ENCODE measurements around the gene ETS1. TPM values are rescaled to one million over a fixed set of nuclear protein-coding genes. Genes with fewer than 3 reads are reported as not detected.
A peak's percentile ranks its signal among the peaks of the same experiment; 100 is the strongest.

Gene ETS1
- total RNA-seq, 2 donors from 2014 or later = 61.0 to 62.5 TPM

DNA sequence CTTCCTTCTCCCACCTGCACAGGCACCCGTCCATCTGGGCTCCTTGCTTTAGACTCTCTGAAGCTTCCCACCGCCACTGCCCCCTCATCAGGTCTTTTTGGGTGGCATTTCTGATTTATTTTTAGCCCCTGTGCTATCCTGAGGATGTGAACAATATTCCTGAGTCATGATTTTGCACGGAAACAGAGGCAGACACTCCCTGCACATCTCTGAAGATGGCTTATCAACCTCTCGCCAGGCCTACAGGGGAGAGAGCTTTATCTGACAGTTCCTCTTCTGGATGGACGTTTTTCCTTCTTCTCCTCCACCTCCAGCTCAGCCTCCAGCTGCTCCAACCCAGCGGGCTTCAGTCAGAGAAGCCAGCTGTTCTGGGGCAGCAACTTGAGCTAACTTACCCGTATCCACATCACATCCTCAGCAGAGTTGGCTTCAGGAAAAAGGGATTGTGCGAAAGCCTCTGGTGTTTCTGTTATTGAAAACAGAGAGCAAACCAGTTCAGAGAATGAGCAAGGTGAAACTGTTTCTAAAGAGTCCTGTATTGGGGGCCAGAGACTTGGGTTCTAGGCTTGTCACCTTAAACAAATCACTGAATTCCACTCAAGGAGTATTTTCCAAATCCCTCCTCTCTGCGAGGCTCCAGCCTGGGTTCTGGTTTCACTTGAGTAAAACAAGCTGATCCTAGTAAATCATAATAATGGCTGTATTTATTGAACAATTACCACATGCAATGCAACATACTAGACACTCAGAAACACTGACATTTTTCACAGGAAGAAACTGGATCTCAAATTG lies 33.1 kb upstream of the ETS1 start:
- no peak for DNase-seq (ENCODE audit: low spot score)
- intact Hi-C loops (cut with DNase I) = no loop called here

DNA sequence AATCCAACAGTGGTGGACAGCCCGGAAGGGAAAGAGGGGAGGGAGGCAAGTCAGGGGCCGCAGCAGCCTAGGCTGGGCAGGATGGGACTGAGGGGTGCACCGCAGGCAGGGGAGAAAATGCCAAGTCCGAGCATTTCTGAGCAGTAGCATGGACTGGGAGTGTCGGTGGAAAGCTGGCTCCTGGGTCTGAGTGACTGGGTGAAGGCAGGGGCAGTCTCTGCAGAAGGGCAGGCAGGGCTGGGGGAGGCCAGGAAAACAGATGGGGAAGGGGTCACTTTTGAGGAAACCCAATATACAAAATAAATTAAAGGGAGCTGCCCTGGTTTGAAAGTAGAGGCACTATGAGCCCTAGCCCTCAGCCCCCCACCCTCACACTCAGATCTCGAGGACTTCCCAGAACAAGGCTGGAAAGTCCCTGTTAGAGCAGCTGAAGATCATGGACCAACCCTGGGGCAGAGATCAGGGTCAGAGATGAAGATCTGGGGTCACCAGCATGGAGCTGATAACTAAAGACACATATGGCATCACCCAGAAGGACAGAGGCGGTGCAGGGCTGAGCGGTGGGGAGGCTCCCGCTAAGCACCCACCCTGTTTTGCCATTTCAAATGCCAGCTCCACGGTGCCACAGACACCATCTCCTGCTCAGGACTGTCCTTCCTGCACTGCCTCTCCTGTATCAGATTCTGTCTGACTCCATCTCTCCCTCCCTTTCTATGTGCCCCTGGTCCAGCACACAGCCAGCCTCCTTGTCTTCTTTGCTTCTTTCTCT lies 32.4 kb upstream of the ETS1 start:
- peak; percentile 68 for DNase-seq (ENCODE audit: low spot score)
- intact Hi-C loops (cut with DNase I) = no loop called here

DNA sequence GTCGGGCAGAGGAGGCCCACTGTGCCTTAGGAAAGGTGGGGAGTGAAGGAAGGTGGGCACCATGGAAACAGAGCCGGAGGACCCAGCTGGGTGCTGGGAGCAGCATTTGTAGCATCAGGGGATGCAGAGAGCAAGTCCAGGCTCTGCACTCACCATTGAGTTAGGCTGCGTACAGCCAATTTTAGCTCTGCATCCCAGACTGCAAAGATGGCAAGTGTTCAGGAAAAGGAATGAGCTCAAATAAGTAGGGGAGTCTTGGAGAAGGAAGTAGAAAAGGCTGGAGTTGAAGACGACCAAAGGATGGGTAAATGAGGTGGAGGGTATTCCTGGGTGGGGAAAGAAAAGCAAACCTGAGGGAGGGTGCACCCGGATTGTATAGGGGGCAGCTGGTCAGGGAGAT lies 31.6 kb upstream of the ETS1 start:
- intact Hi-C loops (cut with DNase I) = no loop called here
- no peak for DNase-seq (ENCODE audit: low spot score)

DNA sequence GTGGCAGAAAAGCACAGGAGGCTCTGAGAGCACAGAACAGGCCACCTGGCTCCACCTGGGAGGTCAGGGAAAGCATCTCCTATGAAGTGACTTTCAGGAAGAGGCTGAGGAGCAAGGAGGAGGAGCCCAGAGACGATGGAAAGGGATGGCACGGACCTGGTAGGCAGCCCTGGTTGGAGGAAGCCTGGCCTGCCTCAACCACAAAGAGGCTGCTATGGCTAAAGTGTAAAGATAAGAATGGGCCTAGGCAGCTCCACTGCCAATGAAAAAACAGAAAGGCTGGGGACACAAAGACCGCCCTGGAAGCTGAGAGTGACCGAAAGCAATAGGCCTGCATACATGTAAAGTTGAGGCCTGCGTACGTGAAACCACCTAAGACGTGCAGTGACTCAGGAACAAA lies 31.2 kb upstream of the ETS1 start:
- intact Hi-C loops (cut with DNase I) = no loop called here
- DNase-seq (ENCODE audit: low spot score) = no peak

DNA sequence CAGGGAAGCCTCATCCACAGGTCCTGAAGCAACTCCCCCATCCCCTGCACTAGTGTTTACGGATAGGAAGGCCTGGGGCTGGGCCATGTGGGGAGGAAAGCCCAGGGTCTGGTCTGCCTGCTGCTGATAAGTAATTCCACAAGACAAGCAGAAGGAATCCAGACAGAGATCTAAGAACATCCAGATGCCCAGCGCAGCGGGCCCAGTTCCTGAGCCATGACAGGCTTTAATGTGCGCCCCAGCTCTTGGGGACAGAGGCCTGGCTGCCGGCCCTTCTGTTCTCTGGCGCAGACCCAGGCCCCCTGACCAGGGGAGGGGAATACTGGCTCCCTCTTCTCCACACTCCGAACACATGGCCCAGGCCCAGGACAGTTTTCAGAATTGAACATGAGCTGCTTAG lies 28.8 kb upstream of the ETS1 start:
- intact Hi-C loops (cut with DNase I) = no loop called here
- no peak for DNase-seq (ENCODE audit: low spot score)

DNA sequence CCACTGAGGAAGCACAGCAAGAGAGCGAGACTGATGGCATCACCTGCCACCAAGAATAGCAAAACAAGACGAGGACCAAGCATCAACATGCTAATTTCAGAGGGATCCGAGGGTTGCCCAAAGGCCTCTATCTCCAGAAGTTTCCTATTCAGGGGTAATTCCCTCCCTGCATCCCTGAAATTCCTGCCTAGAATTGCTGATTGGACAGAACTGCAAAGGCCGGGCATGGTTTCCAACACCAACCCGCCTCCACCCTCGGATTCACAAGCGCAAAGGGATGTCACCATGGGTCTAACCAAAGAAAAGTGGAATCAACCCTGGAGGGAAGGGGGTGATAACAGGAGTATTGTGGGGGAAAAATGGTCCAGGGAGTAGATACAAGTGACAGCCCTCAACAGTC lies 28.3 kb upstream of the ETS1 start:
- DNase-seq (ENCODE audit: low spot score) = no peak
- intact Hi-C loops (cut with DNase I) = no loop called here

DNA sequence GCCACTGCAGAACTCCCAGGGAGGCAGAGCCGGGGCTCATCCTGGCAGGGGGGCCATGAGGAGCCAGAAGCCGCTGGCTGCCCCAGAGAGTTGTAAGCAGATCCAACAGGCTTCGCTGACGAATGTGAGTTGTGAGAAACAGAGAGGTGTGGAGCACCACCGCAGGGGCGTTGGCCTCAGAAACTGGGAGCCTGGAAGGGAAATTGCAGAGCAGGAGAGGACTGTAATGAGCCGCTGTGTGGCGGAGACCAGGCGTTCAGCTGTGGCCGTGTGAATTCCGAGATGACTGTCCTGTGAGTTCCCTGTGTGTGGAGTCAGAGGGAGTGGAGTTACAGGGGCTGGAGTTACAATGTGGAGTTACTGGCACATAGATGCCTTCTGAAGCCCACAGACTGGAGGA lies 27.7 kb upstream of the ETS1 start:
- intact Hi-C loops (cut with DNase I) = no loop called here
- DNase-seq (ENCODE audit: low spot score) = no peak

DNA sequence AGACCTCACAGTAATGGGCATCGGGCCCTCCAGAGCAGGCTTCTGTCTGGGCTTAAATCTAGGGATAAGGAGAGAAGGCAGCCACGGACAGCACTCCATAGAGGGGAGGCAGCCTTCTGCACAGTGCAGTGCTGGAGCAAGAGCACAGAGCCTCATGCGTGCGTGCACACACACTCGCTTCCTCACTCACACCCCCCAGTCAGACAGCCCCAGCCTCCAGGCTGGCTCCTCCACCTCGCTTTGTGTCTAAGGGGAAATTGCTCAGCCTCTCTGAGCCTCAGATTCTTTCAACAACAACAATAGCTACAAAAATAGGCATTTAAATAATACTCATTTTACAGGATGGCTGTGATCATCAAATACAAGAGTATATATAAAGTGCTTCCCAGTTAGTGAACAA lies 26.7 kb upstream of the ETS1 start:
- intact Hi-C loops (cut with DNase I) = no loop called here
- DNase-seq (ENCODE audit: low spot score) = no peak

DNA sequence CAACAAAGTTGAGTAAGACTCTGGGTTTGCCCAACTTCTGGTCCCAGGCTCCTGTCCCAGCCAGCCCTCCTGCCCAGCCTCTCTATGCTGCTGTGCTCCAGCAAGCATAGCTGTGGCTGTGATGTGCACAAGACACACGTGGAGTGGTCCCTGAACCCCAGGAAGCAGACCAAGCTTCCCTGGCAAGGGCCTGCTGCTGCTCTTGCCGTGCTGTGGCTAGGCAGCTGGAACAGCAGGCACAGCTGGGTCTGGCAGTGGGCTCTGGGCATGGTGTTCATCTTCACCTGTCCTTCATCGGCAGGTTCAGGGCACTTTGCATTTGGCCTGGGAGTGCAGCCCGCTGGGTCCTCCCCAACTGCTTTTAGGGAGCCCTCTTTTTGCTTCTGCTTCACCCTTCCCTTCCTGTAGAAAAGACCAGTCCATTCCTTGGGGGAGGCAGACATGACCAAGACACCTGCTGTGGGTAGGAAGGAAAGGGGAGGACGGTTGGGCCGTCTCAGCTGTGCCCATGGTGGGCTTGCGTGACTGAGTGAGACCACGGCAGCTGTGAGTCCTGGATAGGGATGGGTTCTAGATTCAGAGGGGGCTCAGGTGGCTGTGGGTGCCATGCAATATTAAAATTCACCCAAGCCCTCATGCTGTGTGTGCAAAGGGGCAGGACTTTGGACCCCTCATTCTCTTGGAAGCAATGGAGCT lies 26.1 kb upstream of the ETS1 start:
- intact Hi-C loops (cut with DNase I) = no loop called here

DNA sequence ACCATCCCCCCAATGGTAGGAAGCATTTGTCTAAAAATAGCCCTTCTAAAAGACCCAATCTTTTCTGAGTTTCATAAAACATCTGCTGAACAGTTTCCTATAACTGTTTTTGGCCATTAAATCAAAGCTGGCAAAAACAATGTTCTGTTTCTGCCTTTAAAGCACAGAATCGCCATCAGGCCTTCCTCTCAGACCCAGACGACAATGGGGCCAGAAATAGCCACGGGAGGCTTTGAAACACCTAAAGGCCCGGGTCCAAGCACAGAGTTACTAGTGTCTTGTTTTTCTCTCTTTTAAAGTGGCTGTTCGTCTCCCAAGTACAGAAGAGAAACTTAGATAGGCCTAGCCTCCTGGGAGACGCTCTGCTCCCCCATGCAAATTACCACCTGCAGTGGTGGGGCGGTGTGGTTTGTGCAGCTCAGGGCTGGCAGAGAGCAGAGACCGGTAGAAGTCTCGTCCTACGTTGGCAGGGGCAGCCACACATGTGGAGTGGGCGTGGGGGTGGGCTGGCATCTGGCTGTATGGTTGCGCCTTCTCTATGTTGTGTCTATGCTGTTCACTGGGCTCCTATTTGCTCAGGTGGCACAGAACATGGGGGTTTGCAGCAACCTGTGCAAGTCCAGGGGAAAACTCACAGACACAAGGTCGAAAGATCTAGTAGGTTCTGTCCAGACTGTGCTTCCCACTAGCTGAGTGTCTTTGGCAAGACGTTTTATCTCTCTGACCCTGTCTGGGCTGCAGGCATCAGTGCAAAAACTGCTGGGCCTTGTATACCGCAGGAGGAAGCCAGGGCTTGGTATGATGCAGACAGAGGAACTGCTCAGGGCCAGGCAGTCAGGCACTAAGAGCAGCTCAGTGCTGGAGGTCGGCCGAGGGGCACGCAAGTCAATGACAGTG lies 23.6 kb upstream of the ETS1 start:
- no peak for DNase-seq (ENCODE audit: low spot score)
- intact Hi-C loops (cut with DNase I) = no loop called here

More for the DNA sequence above, 26.1 kb upstream of the ETS1 start:
- DNase-seq (ENCODE audit: low spot score) = no peak

DNA sequence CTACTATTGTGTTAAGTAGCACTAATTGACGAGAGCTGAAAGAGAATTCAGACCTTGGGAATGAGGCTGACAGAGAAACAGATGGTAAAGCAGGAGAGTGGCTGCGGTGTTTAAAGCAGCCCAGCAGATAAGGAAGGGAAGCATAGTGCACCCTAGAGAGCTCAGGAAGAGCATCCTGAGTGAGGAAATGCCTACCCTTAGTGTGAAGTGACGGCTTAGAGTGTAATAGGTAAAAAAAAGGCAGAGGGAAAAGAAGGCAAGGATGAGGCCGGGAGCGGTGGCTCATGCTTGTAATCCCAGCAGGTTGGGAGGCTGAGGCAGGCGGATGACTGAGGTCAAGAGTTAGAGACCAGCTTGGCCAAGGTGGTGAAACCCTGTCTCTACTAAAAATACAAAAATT lies 22.4 kb upstream of the ETS1 start:
- DNase-seq (ENCODE audit: low spot score) = no peak
- intact Hi-C loops (cut with DNase I) = no loop called here

DNA sequence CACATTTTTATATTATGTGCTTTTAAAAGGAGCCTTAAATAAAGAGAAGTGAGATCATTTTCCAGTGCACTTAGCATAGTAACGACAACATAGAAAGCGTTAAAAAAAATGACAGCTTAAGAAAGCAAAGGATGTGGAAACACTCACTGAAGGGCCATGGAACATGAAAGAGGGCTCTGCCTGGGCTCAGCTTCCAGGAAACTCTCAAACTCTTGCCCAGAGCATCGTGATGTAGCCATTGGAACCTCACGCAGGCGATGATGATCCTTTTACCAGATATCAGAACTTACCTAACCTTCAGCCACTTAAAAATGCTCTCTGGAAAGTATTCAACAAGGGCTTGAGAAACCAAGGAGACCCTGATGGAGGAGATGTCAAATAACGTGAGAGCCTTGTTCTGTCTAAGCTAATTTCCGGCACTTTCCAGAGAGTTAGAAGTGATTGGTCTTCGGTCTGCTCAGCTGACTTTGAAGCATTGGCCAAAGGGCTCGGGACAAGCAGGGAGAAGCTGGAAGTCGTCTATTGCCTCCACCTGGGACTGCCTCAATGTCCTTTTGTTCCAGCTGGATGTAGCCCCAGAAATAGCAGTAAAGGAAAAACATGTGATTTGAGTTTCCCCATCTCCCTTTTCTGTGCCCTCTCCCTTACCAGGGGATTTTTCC lies 21.5 kb upstream of the ETS1 start:
- intact Hi-C loops (cut with DNase I) = no loop called here
- no peak for DNase-seq (ENCODE audit: low spot score)

DNA sequence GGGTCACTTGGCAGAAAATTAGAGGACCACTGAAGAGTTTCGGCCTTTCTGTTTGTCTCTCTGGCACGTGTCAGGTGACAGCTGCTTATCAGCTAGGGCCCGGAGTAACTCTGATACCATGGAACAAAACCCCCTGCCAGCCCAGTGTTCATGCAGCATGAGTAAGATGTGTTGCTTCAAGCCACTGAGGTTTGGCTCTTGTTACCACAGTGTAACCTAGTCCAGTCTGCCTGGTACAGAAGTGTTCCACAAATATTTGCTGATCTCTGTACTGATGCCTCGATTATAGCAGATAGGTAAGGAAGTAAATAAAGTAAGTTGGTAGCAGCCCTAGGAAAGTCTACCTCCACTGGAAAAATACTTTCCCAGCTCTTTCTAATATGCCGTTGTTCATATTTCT lies 20.5 kb upstream of the ETS1 start:
- intact Hi-C loops (cut with DNase I) = no loop called here
- no peak for DNase-seq (ENCODE audit: low spot score)

DNA sequence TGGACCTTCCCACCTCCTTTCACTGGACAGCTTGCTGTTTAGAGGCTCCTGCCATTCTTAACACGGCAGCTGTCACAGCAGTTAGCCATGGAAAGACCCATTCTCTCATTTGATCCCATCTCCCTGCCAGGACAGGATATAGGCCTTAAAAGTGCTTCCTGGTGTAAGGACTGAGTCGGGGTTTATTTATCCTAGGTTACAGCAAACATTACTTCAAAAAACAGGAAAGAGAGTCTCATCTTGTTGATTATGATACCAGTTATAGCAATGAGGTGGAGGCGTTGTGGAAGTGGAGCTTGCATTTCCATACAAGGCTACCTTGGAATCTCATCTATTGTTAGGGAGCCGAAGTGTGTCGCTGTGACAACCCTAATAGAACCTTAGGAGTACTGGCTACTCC lies 17.4 kb upstream of the ETS1 start:
- no peak for DNase-seq (ENCODE audit: low spot score)
- intact Hi-C loops (cut with DNase I) = no loop called here

DNA sequence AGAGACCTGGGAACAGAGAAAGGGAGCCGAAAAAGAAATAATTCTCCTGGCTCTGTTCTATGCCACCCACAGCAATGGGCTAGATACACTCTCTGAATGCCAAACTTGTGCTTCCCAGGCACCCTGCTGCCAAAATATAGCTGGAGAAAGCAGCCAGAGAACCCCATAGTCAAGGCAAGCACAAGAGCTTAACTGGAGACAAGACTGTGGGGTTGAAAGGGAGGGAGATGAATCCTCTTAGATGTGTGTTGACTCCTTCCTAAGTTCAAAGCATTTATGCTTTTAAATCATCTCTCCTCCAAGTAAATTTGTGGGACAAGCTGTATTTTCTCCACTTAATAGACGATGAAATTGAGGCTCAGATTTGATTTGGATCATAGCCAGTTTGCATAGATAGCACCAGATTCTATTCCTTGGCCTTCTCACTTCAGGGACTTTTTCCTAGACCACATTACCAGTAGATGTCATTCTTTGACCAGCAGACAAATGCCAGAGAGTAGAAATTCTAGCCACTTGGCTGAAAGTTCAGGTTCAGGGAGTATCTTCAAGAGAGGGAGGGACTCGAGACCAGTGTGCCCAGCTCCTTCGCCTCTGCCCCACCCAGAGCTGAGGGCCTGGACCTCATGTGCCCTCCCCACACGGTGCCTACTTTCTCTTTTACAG lies 16.5 kb upstream of the ETS1 start:
- DNase-seq (ENCODE audit: low spot score) = no peak
- intact Hi-C loops (cut with DNase I) = no loop called here

DNA sequence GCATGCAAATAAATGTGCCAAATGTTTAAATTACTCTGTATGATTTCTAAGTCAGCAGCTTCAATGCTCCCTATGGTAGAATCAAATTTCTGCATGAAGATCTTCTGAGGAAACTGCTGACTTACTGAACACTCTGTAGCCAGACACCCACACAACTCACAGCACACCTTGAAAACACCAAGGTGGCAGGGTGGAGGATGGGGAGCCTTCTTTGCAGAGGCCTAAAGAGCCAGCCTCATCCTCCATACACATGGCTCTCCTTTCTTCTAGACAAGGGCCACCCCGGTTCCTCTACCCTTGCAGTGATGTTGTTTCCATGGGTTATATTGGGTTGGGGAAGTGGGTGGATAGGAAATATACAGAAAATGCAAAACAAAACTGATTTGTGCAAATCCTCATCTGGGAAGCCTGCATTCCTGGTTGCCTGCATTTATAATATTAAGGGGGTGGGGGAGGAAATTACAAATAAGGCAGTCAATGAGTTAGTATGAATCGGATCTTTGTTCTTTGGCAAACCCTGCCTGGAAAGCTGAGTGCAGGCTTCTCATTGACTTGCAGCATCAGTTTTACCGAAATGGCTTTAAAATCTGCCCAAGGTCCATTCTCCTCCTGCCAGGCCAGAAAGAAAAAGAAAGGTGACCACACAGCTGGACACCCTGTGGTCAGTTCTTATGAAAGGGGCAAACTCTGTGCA lies 15.8 kb upstream of the ETS1 start:
- DNase-seq (ENCODE audit: low spot score) = no peak
- intact Hi-C loops (cut with DNase I) = no loop called here

DNA sequence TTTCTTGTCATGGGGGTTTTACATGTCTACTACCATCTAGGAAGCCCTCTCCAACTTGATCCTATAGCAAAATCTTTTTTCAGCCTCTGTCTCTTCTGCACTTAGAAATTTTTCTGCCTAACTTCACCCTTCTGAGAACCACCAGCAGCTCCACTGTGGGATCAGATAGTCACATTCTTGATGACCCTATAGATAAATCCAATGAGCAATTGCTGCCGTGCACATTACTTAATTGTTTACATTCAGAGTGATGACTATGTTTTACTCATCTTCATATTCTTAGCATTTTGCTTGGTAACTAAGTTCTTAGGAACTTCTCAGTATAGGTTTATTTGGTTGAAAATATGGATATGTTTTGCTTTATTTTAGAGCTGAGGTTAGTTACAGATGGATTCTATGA lies 12.4 kb upstream of the ETS1 start:
- intact Hi-C loops (cut with DNase I) = no loop called here
- no peak for DNase-seq (ENCODE audit: low spot score)
